ENCODE data around the gene ACAD8. TPM values are rescaled to one million over a fixed set of nuclear protein-coding genes. Genes with fewer than 3 reads are reported as not detected.

The ACAD8 gene
- total RNA-seq, 1 donor from 2014 or later: 48.4 TPM

DNA sequence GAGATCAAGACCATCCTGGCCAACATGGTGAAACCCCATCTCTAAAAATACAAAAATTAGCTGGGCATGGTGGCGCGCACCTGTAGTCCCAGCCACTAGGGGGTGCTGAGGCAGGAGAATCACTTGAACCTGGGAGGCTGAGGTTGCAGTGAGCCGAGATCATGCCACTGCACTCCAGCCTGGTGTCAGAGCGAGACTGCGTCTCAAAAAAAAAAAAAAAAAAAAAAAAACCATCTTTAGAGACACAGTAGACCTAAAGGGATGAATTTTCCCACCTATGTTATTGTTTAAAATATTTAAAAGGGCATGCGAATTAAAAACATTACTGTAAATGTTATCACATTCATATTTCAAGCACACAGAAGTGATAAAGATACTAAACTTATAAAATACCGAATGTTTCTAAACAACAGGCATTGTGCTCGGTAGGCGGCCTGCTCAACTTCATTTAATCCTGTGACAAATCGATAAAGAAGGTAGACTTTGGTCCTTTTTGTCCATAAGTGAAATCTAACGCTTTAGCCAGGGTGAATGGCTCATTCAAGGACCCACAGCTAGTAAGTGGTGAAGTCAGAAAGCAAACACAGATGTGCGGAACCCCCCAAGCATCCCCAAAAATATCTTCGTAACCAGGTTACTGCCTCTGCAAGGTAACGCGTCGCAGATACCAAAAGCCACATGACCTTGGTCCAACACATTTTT, 45.7 kb upstream of the ACAD8 start:
- DNase-seq (ENCODE audit: low spot score): peak; percentile 43
- peaks cover 31% of the 10 kb centered on the region for H3K36me3 Mint-ChIP-seq
- H3K27ac Mint-ChIP-seq: no peak overlapping the region
- no peak overlapping the region for H3K4me2 ChIP-seq
- H3K4me1 ChIP-seq: no peaks in the 10 kb centered on the region
- H3K4me3 ChIP-seq: no peak overlapping the region
- H3K27ac ChIP-seq: no peak overlapping the region
- H3K9ac ChIP-seq: no peak overlapping the region
- H3K27me3 Mint-ChIP-seq (ENCODE audit: insufficient read depth, low read depth): peaks cover 3% of the 10 kb centered on the region
- H3K4me1 Mint-ChIP-seq: no peaks in the 10 kb centered on the region
- no peaks in the 10 kb centered on the region for H3K27me3 ChIP-seq
- peaks cover 32% of the 10 kb centered on the region for H3K36me3 ChIP-seq
- no peaks in the 10 kb centered on the region for H3K9me3 ChIP-seq (ENCODE audit: low read depth)
- no peak overlapping the region for H3K4me3 Mint-ChIP-seq
- H3K79me2 ChIP-seq (ENCODE audit: low read depth): peaks cover 26% of the 10 kb centered on the region
- H2AFZ ChIP-seq (replicated peaks): no peak overlapping the region
- H3F3A ChIP-seq (ENCODE audit: low read depth): peaks cover 3% of the 10 kb centered on the region
- H3K9me3 Mint-ChIP-seq: no peaks in the 10 kb centered on the region
- TF ChIP-seq EZH2phosphoT487 (IDR thresholded peaks at IDR 0.05): no peak
- TF ChIP-seq, protein P1, sequence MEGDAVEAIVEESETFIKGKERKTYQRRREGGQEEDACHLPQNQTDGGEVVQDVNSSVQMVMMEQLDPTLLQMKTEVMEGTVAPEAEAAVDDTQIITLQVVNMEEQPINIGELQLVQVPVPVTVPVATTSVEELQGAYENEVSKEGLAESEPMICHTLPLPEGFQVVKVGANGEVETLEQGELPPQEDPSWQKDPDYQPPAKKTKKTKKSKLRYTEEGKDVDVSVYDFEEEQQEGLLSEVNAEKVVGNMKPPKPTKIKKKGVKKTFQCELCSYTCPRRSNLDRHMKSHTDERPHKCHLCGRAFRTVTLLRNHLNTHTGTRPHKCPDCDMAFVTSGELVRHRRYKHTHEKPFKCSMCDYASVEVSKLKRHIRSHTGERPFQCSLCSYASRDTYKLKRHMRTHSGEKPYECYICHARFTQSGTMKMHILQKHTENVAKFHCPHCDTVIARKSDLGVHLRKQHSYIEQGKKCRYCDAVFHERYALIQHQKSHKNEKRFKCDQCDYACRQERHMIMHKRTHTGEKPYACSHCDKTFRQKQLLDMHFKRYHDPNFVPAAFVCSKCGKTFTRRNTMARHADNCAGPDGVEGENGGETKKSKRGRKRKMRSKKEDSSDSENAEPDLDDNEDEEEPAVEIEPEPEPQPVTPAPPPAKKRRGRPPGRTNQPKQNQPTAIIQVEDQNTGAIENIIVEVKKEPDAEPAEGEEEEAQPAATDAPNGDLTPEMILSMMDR (IDR thresholded peaks at IDR 0.05): peak; percentile 77
- H4K20me1 ChIP-seq (ENCODE audit: low read depth): peaks cover 29% of the 10 kb centered on the region

DNA sequence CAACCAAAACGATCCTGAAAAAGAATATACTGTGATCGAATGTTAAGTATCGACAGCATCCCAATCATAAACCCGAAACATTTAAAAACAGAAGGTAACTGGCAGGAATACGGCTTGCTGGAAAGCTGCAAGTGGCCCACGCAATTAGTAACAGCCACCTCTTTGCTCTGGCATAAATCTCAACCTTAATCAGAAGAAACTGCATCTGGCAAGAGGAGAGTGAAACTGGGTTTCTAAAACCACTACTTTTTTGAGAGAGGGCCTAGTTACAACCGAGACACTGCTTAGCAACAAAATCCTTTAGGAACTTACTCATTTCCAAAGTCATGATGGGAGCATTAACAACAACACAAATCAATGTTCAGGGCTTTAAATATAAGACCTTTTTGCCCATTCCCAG, 37.5 kb upstream of the ACAD8 start:
- Histone ChIP-seq H3K79me2 (ENCODE audit: low read depth) (peaks cover 72% of the 10 kb centered on the region), H3F3A (ENCODE audit: low read depth) (no peaks in the 10 kb centered on the region), H2AFZ (replicated peaks) (no peak overlapping the region), H3K36me3 (peaks cover 3% of the 10 kb centered on the region), H3K27ac (no peak overlapping the region), H4K20me1 (ENCODE audit: low read depth) (peaks cover 32% of the 10 kb centered on the region), H3K4me3 (no peak overlapping the region), H3K27me3 (no peaks in the 10 kb centered on the region), H3K9ac (no peak overlapping the region), H3K4me1 (no peaks in the 10 kb centered on the region), H3K4me2 (no peak overlapping the region), H3K9me3 (ENCODE audit: low read depth) (no peaks in the 10 kb centered on the region)
- no peaks in the 10 kb centered on the region for H3K4me1 Mint-ChIP-seq
- no peak for DNase-seq (ENCODE audit: low spot score)
- no peak overlapping the region for H3K27ac Mint-ChIP-seq
- TF ChIP-seq, protein P1 (IDR thresholded peaks at IDR 0.05): no peak
- no peak for TF ChIP-seq EZH2phosphoT487 (IDR thresholded peaks at IDR 0.05)
- no peak for TF ChIP-seq EZH2 (IDR thresholded peaks at IDR 0.05)
- no peaks in the 10 kb centered on the region for H3K9me3 Mint-ChIP-seq
- H3K27me3 Mint-ChIP-seq (ENCODE audit: insufficient read depth, low read depth): no peaks in the 10 kb centered on the region
- no peak overlapping the region for H3K4me3 Mint-ChIP-seq
- H3K36me3 Mint-ChIP-seq: peaks cover 15% of the 10 kb centered on the region

DNA sequence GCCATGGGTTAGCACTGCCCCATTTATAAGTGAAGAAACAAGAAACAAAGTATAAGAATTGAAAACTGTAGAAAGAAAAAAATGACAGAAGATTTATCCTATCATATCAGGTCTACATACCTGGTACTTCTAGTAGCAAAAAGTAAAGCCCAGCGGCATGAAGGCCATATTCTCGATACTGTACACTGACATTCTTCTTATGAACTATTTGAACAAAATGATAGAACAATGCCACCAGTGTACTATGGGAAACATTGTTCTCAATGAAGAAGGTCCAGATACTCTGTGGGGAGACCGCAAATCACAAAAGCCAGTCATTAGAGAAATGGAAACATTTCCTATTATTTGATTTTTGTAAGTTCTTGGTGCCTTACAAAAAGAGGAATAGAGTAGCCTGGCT, 36.6 kb upstream of the ACAD8 start:
- TF ChIP-seq EZH2phosphoT487 (IDR thresholded peaks at IDR 0.05): no peak
- TF ChIP-seq EZH2 (IDR thresholded peaks at IDR 0.05): no peak
- TF ChIP-seq, protein P1 (IDR thresholded peaks at IDR 0.05): no peak
- H3K79me2 ChIP-seq (ENCODE audit: low read depth): peaks cover 72% of the 10 kb centered on the region

More for the DNA sequence above, 36.6 kb upstream of the ACAD8 start:
- DNase-seq (ENCODE audit: low spot score): no peak
- H3F3A ChIP-seq (ENCODE audit: low read depth): no peaks in the 10 kb centered on the region
- no peak overlapping the region for H3K4me3 ChIP-seq
- no peak overlapping the region for H3K27ac ChIP-seq
- H3K4me2 ChIP-seq: no peak overlapping the region
- no peak overlapping the region for H3K9ac ChIP-seq
- H3K4me1 Mint-ChIP-seq: peaks cover under 1% of the 10 kb centered on the region
- no peaks in the 10 kb centered on the region for H3K9me3 Mint-ChIP-seq
- H3K27ac Mint-ChIP-seq: no peak overlapping the region
- no peaks in the 10 kb centered on the region for H3K27me3 ChIP-seq
- no peaks in the 10 kb centered on the region for H3K9me3 ChIP-seq (ENCODE audit: low read depth)
- H4K20me1 ChIP-seq (ENCODE audit: low read depth): peaks cover 22% of the 10 kb centered on the region
- no peaks in the 10 kb centered on the region for H3K36me3 ChIP-seq
- H2AFZ ChIP-seq (replicated peaks): no peak overlapping the region
- peaks cover 13% of the 10 kb centered on the region for H3K36me3 Mint-ChIP-seq
- H3K27me3 Mint-ChIP-seq (ENCODE audit: insufficient read depth, low read depth): no peaks in the 10 kb centered on the region
- H3K4me1 ChIP-seq: no peaks in the 10 kb centered on the region
- H3K4me3 Mint-ChIP-seq: no peak overlapping the region
